EL (cell line): ENCODE measurements around the gene SPRING1.

Experiments used
- DNase-seq: peaks from one replicate; pipeline ENCODE4 v3.0.0-alpha.2; 2016

SPRING1 gene

DNA sequence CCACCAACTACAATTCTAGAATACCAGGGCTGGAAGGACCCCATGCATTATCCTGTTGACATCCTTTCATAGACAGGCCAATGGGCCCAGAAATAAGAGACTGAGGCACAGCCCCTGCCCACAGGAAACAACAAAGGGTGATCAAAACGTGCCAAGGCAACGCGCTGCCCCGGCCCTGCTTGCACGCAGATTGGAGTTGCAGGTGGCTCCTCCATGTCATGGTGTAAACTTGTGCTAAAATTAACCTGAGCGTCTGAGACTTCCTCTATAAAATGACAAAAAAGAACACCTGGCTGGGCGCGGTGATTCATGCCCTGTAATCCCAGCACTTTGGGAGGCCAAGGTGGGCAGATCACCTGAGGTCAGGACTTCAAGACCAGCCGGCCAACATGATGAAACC, 30.1 kb downstream of the SPRING1 start:
- DNase-seq = no peak

GRCh38 chr12:116703214-116703795, 34.6 kb downstream of the SPRING1 start:
- DNase-seq = peak; percentile 48

DNA sequence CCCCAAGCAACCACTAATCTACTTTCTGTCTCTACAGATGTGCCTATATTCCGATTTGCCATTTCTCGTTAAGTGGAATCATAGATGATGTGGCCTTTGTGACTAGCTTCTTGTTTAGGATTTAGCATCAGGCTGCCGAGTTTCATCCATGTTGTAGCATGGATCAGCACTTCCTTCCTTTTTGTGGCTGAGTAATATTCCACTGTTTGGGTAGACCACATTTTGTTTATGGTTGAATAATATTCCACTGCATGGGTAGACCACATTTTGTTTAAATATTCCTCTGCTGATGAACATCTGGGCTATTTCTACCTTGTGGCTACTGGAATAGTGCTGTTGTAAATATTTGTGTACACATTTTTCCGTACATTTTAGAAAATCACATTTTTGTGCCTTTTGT, 36.4 kb downstream of the SPRING1 start:
- no peak for DNase-seq

DNA sequence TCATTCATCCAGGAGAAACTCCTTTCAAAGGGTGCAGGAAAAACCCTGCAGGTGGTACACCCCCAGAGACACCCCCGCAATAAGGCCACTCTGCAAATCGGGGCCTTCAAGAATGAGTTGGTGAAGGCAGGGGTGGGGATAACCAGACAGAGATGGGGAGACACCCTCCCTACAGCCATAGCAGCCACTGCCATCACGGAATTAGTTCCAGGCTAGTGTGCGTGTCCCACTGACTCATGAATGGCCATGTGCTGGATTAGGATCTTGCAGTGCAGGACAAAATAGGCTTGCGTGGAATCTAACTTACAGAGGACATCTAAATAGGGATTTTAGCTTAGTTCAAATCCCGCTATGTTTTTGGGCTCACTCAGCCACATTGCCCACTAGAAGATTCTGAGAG, 37.8 kb downstream of the SPRING1 start:
- no peak for DNase-seq

DNA sequence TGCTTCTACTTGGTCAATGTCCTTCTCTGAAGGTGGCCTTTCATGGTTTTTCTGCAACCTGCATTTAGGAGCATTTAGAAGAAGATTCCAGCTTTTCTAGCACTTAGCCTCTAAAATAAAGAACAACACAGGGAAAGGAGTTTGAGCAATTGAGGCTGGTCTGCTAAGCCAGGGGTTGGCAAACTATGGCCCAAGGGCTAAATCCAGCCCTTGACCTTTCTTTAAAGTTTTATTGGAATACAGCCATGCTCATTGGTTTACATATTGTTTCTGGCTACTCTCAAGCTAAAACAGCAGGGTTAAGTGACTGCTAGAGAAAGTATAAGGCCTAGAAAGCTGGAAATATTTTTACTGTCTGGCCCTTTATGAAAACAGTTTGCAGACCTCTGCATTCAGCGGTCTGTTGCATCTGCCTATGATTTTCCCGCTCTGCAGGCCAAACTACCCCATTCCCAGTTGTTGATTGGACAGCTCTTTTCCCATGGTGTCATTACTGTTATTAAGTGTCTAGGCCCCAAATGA, 39.3 kb downstream of the SPRING1 start:
- DNase-seq = no peak

- no peak for DNase-seq
Observed at GRCh38 chr12:116698116-116698515, 39.8 kb downstream of the SPRING1 start.

DNA sequence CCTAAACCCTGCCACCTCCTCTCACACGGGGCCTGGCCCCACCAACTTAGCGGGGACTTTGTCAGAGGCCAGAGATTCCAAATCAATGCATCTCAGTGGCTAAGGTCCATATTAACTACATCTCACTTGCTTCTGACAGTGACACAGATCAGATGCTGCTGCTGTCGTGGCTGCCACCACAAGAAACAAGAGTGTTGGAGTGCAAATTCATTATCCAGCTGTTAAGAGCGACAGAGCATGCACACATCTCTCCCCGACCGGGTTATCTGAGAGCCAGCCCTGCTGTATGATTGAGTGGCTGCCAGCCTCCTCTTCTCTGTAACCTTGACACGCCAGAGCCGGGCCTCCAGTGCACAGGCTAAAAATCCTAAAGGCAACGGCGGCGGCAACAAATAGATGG, 40.2 kb downstream of the SPRING1 start:
- DNase-seq = no peak

DNA sequence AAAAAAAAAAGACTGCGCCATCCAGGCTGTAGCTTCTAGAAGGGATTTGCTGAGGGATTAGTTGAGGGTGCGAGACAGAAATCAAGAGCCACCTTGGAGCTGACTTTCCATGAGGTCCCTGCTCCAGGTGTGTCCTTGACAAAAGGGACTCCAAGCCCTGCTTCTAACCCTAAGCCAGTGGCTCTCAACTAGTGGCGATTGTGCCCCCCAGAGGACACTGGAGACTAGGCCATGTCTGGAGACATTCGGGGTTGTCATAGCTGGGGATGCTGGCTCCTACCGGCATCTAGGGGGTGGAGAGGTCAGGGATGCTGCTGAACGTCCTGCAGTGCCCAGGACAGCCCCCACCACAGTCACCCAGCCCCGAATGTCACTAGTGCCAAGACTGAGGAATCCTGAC, 40.6 kb downstream of the SPRING1 start:
- peak; percentile 21 for DNase-seq

GRCh38 chr12:116695464-116695725, 42.5 kb downstream of the SPRING1 start:
- no peak for DNase-seq

DNA sequence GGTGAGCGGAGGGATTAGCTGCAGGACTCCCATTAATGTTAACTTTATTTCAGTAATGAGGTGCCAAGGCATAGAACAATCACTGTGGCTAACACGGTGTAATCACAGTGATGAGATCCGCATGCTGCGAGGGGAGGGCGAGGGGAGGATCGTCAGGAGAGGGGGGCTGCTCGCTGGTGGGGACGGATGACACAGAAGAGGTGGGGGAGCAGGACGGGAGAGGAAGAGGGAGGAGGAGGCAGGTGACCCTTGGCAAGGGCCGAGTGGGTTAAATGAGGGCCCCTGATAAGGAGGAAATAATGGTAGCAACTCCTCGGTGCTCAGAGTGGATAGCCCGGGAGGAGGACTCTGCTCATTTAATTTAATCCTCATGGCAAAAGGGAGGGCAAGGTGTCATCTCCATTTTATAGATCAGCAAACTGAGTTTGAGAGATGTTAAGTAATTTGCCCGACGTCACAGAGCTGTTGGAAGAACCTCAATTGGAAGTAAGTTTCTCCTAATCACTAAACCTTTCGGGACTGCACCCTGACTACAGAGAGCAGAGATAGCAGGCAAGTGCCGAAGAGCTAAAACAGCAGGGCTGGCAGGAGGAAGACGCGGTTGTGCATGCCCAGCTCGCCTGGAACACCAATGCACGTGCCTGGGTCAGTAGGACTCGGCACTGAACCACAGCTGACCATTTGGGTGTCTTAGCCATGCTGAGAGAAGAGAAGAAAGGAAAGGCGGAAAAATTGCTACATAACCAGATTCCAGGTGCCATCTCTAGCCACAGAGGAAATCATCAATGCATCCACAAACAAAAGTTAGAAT, 43.0 kb downstream of the SPRING1 start:
- DNase-seq = no peak

GRCh38 chr12:116693286-116694227, 44.3 kb downstream of the SPRING1 start:
- no peak for DNase-seq

GRCh38 chr12:116692605-116693004, 45.3 kb downstream of the SPRING1 start:
- no peak for DNase-seq

DNA sequence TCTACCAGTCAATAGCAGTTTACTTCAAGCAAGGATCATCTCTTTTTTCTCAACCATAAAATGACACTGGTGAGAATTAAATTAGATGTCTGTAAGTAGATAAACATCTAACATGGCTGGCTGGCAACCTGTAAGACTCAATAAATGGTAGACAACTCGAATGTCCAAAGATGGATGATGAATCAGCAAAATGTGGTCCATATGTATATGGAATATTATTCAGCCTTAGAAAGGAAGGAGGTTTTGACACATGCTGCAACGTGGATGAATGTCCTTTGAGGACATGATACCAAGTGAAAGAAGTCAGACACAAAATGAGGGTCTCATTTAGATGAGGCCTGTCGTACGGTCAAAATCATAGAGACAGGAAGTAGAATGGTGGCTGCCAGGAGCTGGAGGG, 46.2 kb downstream of the SPRING1 start:
- no peak for DNase-seq

- DNase-seq = no peak
Observed at GRCh38 chr12:116691205-116691604, 46.7 kb downstream of the SPRING1 start.

DNA sequence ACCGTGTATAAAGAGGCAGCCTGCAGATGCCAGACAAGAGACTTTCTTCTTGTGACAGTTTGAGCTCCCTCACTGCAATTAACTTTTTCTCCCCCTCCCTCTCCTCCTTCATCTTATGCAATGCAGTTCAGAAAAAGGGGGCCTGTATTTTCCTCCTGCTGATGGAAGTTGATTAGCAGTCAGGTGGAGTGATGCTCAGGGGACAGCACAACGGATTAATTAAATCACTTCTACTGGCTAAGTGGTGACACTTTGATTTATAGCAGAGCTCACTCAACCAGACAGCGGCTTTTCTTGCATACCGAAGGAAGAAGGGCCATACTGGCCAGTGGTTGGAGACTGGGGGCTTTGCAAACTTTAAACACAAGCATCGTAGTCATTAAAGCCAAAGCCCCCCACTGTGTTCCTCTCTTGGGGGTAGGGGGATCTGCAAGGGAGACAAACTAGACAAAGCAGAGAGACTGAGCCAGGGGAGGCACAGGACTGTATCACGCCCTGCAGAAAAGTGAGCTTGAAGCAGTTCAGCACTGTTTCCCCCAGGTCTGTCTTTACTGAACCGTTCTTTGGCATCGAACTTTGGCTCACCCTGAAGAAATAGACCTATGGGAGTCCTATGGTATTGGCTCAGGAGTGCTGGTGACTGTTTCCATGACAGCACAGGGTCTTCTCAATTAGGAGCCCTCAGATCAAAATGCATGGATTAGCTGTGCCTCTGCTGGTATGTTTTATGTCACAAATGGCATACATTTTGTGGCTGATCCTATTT, 47.7 kb downstream of the SPRING1 start:
- no peak for DNase-seq

- no peak for DNase-seq
Observed at GRCh38 chr12:116689521-116689920, 48.3 kb downstream of the SPRING1 start.
